Measurements from ENCODE around the gene PIP5K1A.

DNA sequence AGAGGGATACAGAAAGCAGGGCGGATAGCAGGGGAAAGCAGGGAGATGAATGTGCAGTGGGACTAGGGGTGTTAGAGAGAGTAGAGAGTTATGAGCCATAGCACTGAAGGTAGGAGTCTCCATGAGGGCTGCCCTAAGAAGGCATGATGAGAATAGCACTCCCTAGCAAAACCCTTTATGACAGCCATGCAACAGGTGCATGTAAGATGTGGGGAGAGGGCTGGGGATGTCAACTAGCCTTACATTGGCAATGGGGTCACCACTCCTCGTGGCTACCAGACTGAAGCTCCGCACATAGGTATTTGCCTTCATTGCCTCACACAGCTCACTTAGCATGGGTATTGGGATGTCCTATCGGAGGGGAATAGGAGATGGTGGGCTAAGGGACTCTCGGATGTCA, 27.2 kb upstream of the PIP5K1A start:
- TF ChIP-seq TEAD4 (IDR thresholded peaks at IDR 0.05) (no peak), EGR1 (IDR thresholded peaks at IDR 0.05) (no peak), EP300 (IDR thresholded peaks at IDR 0.05; ENCODE audit: borderline replicate concordance) (no peak), NFIC (IDR thresholded peaks at IDR 0.05) (no peak), YY1 (IDR thresholded peaks at IDR 0.05; ENCODE audit: low read depth) (no peak), RAD21 (IDR thresholded peaks at IDR 0.05; ENCODE audit: low read depth) (no peak)
- TF ChIP-seq, protein P1, sequence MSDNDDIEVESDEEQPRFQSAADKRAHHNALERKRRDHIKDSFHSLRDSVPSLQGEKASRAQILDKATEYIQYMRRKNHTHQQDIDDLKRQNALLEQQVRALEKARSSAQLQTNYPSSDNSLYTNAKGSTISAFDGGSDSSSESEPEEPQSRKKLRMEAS (IDR thresholded peaks at IDR 0.05): no peak
- TF ChIP-seq, protein P2, sequence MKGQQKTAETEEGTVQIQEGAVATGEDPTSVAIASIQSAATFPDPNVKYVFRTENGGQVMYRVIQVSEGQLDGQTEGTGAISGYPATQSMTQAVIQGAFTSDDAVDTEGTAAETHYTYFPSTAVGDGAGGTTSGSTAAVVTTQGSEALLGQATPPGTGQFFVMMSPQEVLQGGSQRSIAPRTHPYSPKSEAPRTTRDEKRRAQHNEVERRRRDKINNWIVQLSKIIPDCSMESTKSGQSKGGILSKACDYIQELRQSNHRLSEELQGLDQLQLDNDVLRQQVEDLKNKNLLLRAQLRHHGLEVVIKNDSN (IDR thresholded peaks at IDR 0.05): no peak
